ENCODE measurements around the gene ZBTB8A.

DNA sequence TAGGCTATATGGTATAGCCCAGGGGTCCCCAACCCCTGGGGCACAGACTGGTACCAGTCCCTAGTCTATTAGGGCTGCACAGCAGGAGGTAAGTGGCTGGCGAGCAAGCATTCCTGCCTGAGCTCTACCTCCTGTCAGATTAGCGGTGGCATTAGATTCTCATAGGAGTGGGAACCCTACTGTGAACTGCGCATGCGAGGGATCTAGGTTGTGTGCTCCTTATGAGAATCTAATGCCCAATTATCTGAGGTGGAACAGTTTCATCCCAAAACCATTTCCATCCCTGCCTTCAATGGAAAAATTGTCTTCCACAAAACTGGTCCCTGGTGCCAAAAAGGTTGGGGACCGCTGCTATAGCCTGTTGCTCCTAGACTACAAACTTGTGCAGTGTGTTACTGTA, 22.8 kb upstream of the ZBTB8A start:
- TF ChIP-seq CTCF (IDR thresholded peaks at IDR 0.05) (no peak), EP300 (IDR thresholded peaks at IDR 0.05; ENCODE audit: borderline replicate concordance in 1 of 2, low read depth in 1 of 2, low read length in 1 of 2) (no peak), RAD21 (IDR thresholded peaks at IDR 0.05; ENCODE audit: low read length) (no peak), POLR2AphosphoS5 (IDR thresholded peaks at IDR 0.05; ENCODE audit: low read depth, low read length) (no peak), CHD2 (IDR thresholded peaks at IDR 0.05; ENCODE audit: low read length, partially characterized antibody) (no peak), MXI1 (IDR thresholded peaks at IDR 0.05; ENCODE audit: low read depth, low read length) (no peak), TEAD4 (IDR thresholded peaks at IDR 0.05; ENCODE audit: borderline replicate concordance, insufficient read depth) (no peak), GATA2 (CRISPR knock-in tag; IDR thresholded peaks at IDR 0.05) (no peak), ELF1 (IDR thresholded peaks at IDR 0.05) (no peak), EZH2phosphoT487 (IDR thresholded peaks at IDR 0.05; ENCODE audit: borderline replicate concordance, low read depth) (no peak), MAX (IDR thresholded peaks at IDR 0.05; ENCODE audit: low read depth) (no peak), SIN3A (IDR thresholded peaks at IDR 0.05; ENCODE audit: borderline replicate concordance, low read depth, low read length) (no peak)

Data from SK-N-SH (cell line).